CD14-positive monocyte (primary cell): ENCODE results near the gene NTRK3. TPM values are rescaled to one million over a fixed set of nuclear protein-coding genes. Genes with fewer than 3 reads are reported as not detected.

Experiments used
- DNase-seq, 3 donors: peaks; one replicate each; pipeline ENCODE4 v3.0.0-alpha.2; 2011 to 2022
- H2AFZ ChIP-seq: 2 replicates; pipeline ENCODE4 v1.6.0; 2012; ENCODE audit warnings: mild to moderate bottlenecking, low read depth, low read length, inconsistent platforms; ENCODE audit not compliant: insufficient read depth, poor library complexity, severe bottlenecking
- H3K27ac ChIP-seq, 2 donors: 1 replicate in 1 of 2; 2 replicates in 1 of 2; pipeline ENCODE4 v1.5.1; 2012 to 2013; ENCODE audit warnings: low read length in 2 of 2, control low read depth in 1 of 2, inconsistent platforms in 1 of 2, low read depth in 1 of 2, mild to moderate bottlenecking in 1 of 2
- H3K27me3 ChIP-seq, 2 donors: one replicate each; pipeline versions ENCODE4 v1.6.0 to v1.6.1; 2011 to 2013; ENCODE audit warnings: low read length in 2 of 2; ENCODE audit not compliant: control insufficient read depth in 2 of 2, insufficient read depth in 2 of 2
- H3K36me3 ChIP-seq, 2 donors: replicated peaks in 1 of 2; 1 replicate in 1 of 2; 2 replicates in 1 of 2; pipeline versions ENCODE4 v1.5.1 to v1.6.1; 2012 to 2013; ENCODE audit warnings: low read length in 2 of 2, control low read depth in 1 of 2, inconsistent platforms in 1 of 2, mild to moderate bottlenecking in 1 of 2; ENCODE audit not compliant: insufficient read depth in 2 of 2, control insufficient read depth in 1 of 2
- H3K4me1 ChIP-seq, 2 donors: 1 replicate in 1 of 2; 2 replicates in 1 of 2; pipeline versions ENCODE4 v1.5.1 to v1.6.1; 2012 to 2013; ENCODE audit warnings: low read length in 2 of 2, control low read depth in 1 of 2, inconsistent platforms in 1 of 2, mild to moderate bottlenecking in 1 of 2, moderate library complexity in 1 of 2; ENCODE audit not compliant: insufficient read depth in 2 of 2, control insufficient read depth in 1 of 2
- H3K4me2 ChIP-seq: replicated peaks from 2 replicates; pipeline ENCODE3; 2012; ENCODE audit warnings: low read length, moderate library complexity, mild to moderate bottlenecking; ENCODE audit not compliant: poor library complexity, severe bottlenecking; ENCODE audit errors: extremely low read depth
- H3K4me3 ChIP-seq, 3 experiments: fragments of 200-600 bp in 1 of 3; sonication (generic) in 1 of 3; replicated peaks in 1 of 3; 1 replicate in 2 of 3; 2 replicates in 1 of 3; pipeline ENCODE4 v1.5.1; 2011 to 2013; ENCODE audit warnings: low read length in 3 of 3, mild to moderate bottlenecking in 3 of 3, control low read depth in 2 of 3, low read depth in 2 of 3, inconsistent platforms in 1 of 3, moderate library complexity in 1 of 3
- H3K79me2 ChIP-seq: 2 replicates; pipeline ENCODE4 v1.6.0; 2012; ENCODE audit warnings: mild to moderate bottlenecking, control low read depth, inconsistent platforms, low read length, moderate library complexity; ENCODE audit not compliant: insufficient read depth
- H3K9ac ChIP-seq: 2 replicates; pipeline ENCODE4 v1.6.0; 2017; ENCODE audit warnings: low read length, mild to moderate bottlenecking; ENCODE audit not compliant: insufficient read depth, poor library complexity, severe bottlenecking
- H3K9me3 ChIP-seq, 2 donors: replicated peaks in 1 of 2; 1 replicate in 1 of 2; 2 replicates in 1 of 2; pipeline versions ENCODE4 v1.5.1 to v1.6.1; 2012 to 2013; ENCODE audit warnings: low read length in 2 of 2, control low read depth in 1 of 2; ENCODE audit not compliant: control insufficient read depth in 1 of 2, insufficient read depth in 1 of 2
- H4K20me1 ChIP-seq: 2 replicates; pipeline ENCODE4 v1.6.0; 2012; ENCODE audit warnings: mild to moderate bottlenecking, low read length, control low read depth, moderate library complexity; ENCODE audit not compliant: insufficient read depth
- H3K27ac Mint-ChIP-seq, 7 donors: one replicate each; pipeline ENCODE4 v1.8.0; 2020; ENCODE audit warnings: mild to moderate bottlenecking in 7 of 7, mixed read lengths in 7 of 7, moderate library complexity in 6 of 7, inconsistent platforms in 2 of 7
- H3K27me3 Mint-ChIP-seq, 3 donors: one replicate each; pipeline ENCODE4 v1.8.0; 2021 to 2022; ENCODE audit warnings: low read depth in 3 of 3, mild to moderate bottlenecking in 3 of 3, mixed read lengths in 3 of 3, moderate library complexity in 3 of 3, inconsistent platforms in 1 of 3
- H3K36me3 Mint-ChIP-seq, 2 donors: one replicate each; pipeline ENCODE4 v1.8.0; 2020; ENCODE audit warnings: mixed read lengths in 2 of 2, inconsistent platforms in 1 of 2, mild to moderate bottlenecking in 1 of 2
- H3K4me1 Mint-ChIP-seq: one replicate; pipeline ENCODE4 v1.8.0; 2020; ENCODE audit warnings: mild to moderate bottlenecking, mixed read lengths
- H3K4me3 Mint-ChIP-seq, 2 donors: one replicate each; pipeline ENCODE4 v1.8.0; 2020; ENCODE audit warnings: mild to moderate bottlenecking in 2 of 2, mixed read lengths in 2 of 2, moderate library complexity in 1 of 2
- H3K9me3 Mint-ChIP-seq, 7 donors: one replicate each; pipeline ENCODE4 v1.8.0; 2020 to 2022; ENCODE audit warnings: mixed read lengths in 7 of 7, mild to moderate bottlenecking in 6 of 7, moderate library complexity in 6 of 7, inconsistent platforms in 2 of 7
- WGBS: methylation state at CpG from one replicate; pipeline ENCODE4 v1.1.5; 2013; ENCODE audit warnings: missing lambda C conversion rate; ENCODE audit not compliant: insufficient coverage; 5-methylcytosine and 5-hydroxymethylcytosine counted together
- intact Hi-C, 2 donors: fragments of 100-400 bp; cut with micrococcal nuclease; formaldehyde crosslinking; loops; one replicate each; pipeline versions ENCODE4 v1.15.0 to v1.15.1; 2023
- polyA plus RNA-seq, 3 donors: library from polyadenylated mRNA; depleted of rRNA in 1 of 3; unstranded in 2 of 3; stranded (reverse) in 1 of 3; fragments of 300-500 nt in 2 of 3; fragments of >200 nt in 1 of 3; fragmentation: Illumina TruSeq in 2 of 3; gene quantifications; 1 replicate in 2 of 3; 2 replicates in 1 of 3; pipeline ENCODE4 v1.2.3, GENCODE V29; 2012 to 2021
- TF ChIP-seq, protein P1 (sequence below): fragments of 200-600 bp; IDR thresholded peaks from one replicate; pipeline ENCODE4 v1.8.0; 2022; ENCODE audit warnings: antibody characterized with exemption, mild to moderate bottlenecking

Gene NTRK3
- polyA plus RNA-seq, 3 donors = not detected

DNA sequence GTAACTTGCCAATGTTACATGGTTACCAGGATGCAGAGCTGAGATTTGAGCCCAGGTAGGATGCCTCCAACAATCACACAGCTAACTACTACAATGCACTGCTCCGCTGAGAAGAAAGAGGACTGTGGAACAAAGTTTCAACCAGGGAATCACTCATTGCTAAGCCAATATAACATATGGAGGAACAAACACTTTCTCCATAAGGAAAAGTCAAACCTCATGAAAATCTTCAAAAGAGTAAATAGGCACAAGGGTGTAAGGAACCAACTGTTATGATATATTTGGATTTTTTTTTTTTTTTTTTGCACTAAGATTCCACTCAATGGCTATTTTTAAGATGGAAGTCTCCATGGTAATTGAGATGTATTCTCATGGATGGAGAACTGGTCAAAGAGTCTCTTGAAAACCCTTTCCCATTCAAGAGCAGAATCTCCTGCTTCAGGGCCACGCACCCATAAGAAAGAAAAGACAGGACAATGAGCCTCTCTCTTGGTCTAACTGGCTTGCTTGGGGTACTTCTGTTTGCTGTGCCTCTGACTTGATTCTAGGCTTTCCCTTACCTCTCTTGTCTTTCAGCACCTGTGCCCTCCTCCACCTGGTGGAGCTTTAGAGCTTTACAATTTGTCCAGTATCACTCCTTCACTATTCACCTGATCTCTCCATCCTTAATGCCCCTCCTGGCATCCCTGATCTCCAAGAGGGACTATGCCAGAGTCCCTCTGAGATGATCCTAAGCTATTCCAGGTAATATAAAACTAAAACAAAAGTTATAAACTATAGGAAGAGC is 252.8 kb downstream of the NTRK3 start:
- Histone ChIP-seq H3K36me3 (no peaks in the 10 kb centered on the region), H2AFZ (no peak overlapping the region), H3K27me3 (no peaks in the 10 kb centered on the region), H3K4me2 (no peak overlapping the region), H3K27ac (no peak overlapping the region), H4K20me1 (no peaks in the 10 kb centered on the region), H3K79me2 (no peaks in the 10 kb centered on the region), H3K4me3 (no peak overlapping the region), H3K9ac (no peak overlapping the region), H3K4me1 (no peaks in the 10 kb centered on the region), H3K9me3 (no peaks in the 10 kb centered on the region)
- Mint-ChIP-seq H3K36me3 (no peaks in the 10 kb centered on the region), H3K27me3 (peaks cover under 1 to 6% (median 5%) of the 10 kb centered on the region in 3 donors), H3K4me3 (no peak overlapping the region), H3K4me1 (no peaks in the 10 kb centered on the region), H3K9me3 (peaks cover 0 to 9% (median 0%) of the 10 kb centered on the region in 7 donors), H3K27ac (no peak overlapping the region)
- TF ChIP-seq, protein P1, sequence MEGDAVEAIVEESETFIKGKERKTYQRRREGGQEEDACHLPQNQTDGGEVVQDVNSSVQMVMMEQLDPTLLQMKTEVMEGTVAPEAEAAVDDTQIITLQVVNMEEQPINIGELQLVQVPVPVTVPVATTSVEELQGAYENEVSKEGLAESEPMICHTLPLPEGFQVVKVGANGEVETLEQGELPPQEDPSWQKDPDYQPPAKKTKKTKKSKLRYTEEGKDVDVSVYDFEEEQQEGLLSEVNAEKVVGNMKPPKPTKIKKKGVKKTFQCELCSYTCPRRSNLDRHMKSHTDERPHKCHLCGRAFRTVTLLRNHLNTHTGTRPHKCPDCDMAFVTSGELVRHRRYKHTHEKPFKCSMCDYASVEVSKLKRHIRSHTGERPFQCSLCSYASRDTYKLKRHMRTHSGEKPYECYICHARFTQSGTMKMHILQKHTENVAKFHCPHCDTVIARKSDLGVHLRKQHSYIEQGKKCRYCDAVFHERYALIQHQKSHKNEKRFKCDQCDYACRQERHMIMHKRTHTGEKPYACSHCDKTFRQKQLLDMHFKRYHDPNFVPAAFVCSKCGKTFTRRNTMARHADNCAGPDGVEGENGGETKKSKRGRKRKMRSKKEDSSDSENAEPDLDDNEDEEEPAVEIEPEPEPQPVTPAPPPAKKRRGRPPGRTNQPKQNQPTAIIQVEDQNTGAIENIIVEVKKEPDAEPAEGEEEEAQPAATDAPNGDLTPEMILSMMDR = no peak
- intact Hi-C loops = no loop called here
- no CpG with 5 or more reads among the region's 2 CpGs for WGBS
- no peak for DNase-seq

DNA sequence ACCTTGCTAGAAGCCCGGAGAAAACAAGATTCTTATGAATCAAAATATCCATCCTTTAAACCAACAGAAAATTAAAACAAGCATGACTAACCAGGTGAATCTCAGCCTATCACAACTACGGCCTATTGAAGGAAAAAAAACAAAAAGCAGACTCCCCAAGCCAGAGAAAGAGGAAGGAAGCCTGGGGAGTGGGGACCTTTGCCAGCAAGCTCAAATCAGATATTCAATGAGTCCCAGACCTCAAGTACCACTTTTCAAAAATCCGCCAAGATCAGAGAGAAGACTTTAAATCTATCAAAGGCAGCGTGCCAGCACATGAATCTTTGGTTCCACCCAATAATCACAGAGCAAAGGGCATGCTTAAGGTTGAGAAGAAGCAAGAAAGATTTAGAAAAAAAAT is 253.8 kb downstream of the NTRK3 start:
- Histone ChIP-seq H3K27me3 (no peaks in the 10 kb centered on the region), H3K4me1 (no peaks in the 10 kb centered on the region), H3K4me3 (no peak overlapping the region), H3K27ac (no peak overlapping the region), H3K79me2 (no peaks in the 10 kb centered on the region), H4K20me1 (no peaks in the 10 kb centered on the region), H3K4me2 (no peak overlapping the region), H3K9me3 (no peaks in the 10 kb centered on the region), H3K36me3 (no peaks in the 10 kb centered on the region), H3K9ac (no peak overlapping the region), H2AFZ (no peak overlapping the region)
- intact Hi-C loops = no loop called here
- TF ChIP-seq, protein P1 = no peak
- Mint-ChIP-seq H3K36me3 (no peaks in the 10 kb centered on the region), H3K4me3 (no peak overlapping the region), H3K27ac (peak overlapping the region in 1 of 7 donors; percentile 11), H3K9me3 (peaks cover 0 to 9% (median 0%) of the 10 kb centered on the region in 7 donors), H3K27me3 (peaks cover 0 to 5% (median 4%) of the 10 kb centered on the region in 3 donors), H3K4me1 (no peaks in the 10 kb centered on the region)
- no CpG with 5 or more reads among the region's 4 CpGs for WGBS
- DNase-seq = no peak
